IMR-90 (cell line): ENCODE data around the gene POR. TPM values are rescaled to one million over a fixed set of nuclear protein-coding genes. Genes with fewer than 3 reads are reported as not detected.

Experiments
- CEBPB ChIP-seq: IDR thresholded peaks from 2 replicates; pipeline ENCODE4 v1.6.1; 2012; ENCODE audit warnings: low read depth, low read length, improper control_type of control experiment
- CTCF ChIP-seq: conservative IDR thresholded peaks from 2 replicates; pipeline ENCODE4 v1.5.1; 2012; ENCODE audit warnings: mild to moderate bottlenecking, low read depth, low read length, improper control_type of control experiment
- POLR2A ChIP-seq: IDR thresholded peaks from 2 replicates; pipeline ENCODE4 v1.6.1; 2012; ENCODE audit warnings: mild to moderate bottlenecking, low read depth, low read length
- SMC3 ChIP-seq: fragments of 150-350 bp; IDR thresholded peaks from 2 replicates; pipeline ENCODE4 v1.6.1; 2016; ENCODE audit warnings: low read depth, mild to moderate bottlenecking, antibody characterized with exemption, low read length, moderate library complexity
- USF2 ChIP-seq: fragments of 150-350 bp; IDR thresholded peaks from 2 replicates; pipeline ENCODE4 v1.6.1; 2017; ENCODE audit warnings: mild to moderate bottlenecking, antibody characterized with exemption, low read length, low read depth
- polyA plus RNA-seq, 3 experiments: library from polyadenylated mRNA; depleted of rRNA; stranded (reverse); fragments of >200 nt; gene quantifications; 2 replicates each; pipeline ENCODE4 v1.2.3, GENCODE V29; 2012; ENCODE audit warnings: low replicate concordance in 1 of 3
- total RNA-seq: library from RNA; depleted of rRNA; stranded (reverse); fragments of >200 nt; gene quantifications from 2 replicates; pipeline ENCODE4 v1.2.3, GENCODE V29; 2012

The POR gene
- total and polyA plus RNA-seq, 2 of the 4 experiments (the other 2 are of a cell fraction), result 25.5 to 42.2 TPM

- no peak for TF ChIP-seq USF2
- TF ChIP-seq CTCF, result no peak
- no peak for TF ChIP-seq POLR2A
- no peak for TF ChIP-seq SMC3
- TF ChIP-seq CEBPB, result no peak
Measured at GRCh38 chr7:75989500-75990388, 74.8 kb downstream of the POR start (continued).
